ENCODE results near the gene DUX4.
"Not testable (repeated sequence)": the region's sequence is repeated elsewhere in the genome, so short reads cannot be mapped to it uniquely, and the experiment has no call there.

Gene DUX4

GRCh38 chr4:190173428-190173827, at the start of gene DUX4:
Gene DUX4 (plus strand): TSS chr4:190173774. CDS start chr4:190173774, 0 bp downstream.
- not testable (repeated sequence) for H3K27me3 ChIP-seq, H3K4me3 ChIP-seq, H3K4me1 ChIP-seq

GRCh38 chr4:190175436-190175835, 1.9 kb downstream of the DUX4 start:
- not testable (repeated sequence) for H3K27me3 ChIP-seq, H3K4me1 ChIP-seq, H4K20me1 ChIP-seq, H3K36me3 ChIP-seq, H3K27ac ChIP-seq, H3K9ac ChIP-seq, H3K4me2 ChIP-seq, H3K4me3 ChIP-seq, H3K9me3 ChIP-seq

More at GRCh38 chr4:190173428-190173827, at the start of gene DUX4:
- not testable (repeated sequence) for H3K36me3 ChIP-seq, H3K9me3 ChIP-seq, H4K20me1 ChIP-seq, H3K4me2 ChIP-seq, H3K9ac ChIP-seq, H3K27ac ChIP-seq

- H3K9ac ChIP-seq, H3K4me3 ChIP-seq, H3K27ac ChIP-seq, H3K9me3 ChIP-seq, H3K4me2 ChIP-seq, H3K27me3 ChIP-seq, H3K4me1 ChIP-seq, H3K36me3 ChIP-seq, H4K20me1 ChIP-seq: not testable (repeated sequence)
Measured at GRCh38 chr4:190177727-190178605, 4.4 kb downstream of the DUX4 start.

GRCh38 chr4:190178606-190178990, 5.0 kb downstream of the DUX4 start:
- not testable (repeated sequence) for H3K9ac ChIP-seq, H3K4me1 ChIP-seq, H3K4me2 ChIP-seq, H3K9me3 ChIP-seq, H3K36me3 ChIP-seq, H3K27me3 ChIP-seq, H4K20me1 ChIP-seq, H3K4me3 ChIP-seq, H3K27ac ChIP-seq

- not testable (repeated sequence) for H3K27me3 ChIP-seq
Measured at GRCh38 chr4:190179030-190179739, 5.6 kb downstream of the DUX4 start.

GRCh38 chr4:190179740-190180094, 6.1 kb downstream of the DUX4 start:
- H3K27me3 ChIP-seq, H3K4me3 ChIP-seq, H3K9ac ChIP-seq, H4K20me1 ChIP-seq, H3K27ac ChIP-seq, H3K36me3 ChIP-seq, H3K4me2 ChIP-seq, H3K9me3 ChIP-seq, H3K4me1 ChIP-seq: not testable (repeated sequence)

More at GRCh38 chr4:190179030-190179739, 5.6 kb downstream of the DUX4 start:
- H3K4me3 ChIP-seq, H3K9ac ChIP-seq, H3K4me1 ChIP-seq, H3K27ac ChIP-seq, H3K36me3 ChIP-seq, H3K4me2 ChIP-seq, H3K9me3 ChIP-seq, H4K20me1 ChIP-seq: not testable (repeated sequence)

- H3K4me1 ChIP-seq, H3K4me3 ChIP-seq, H3K9ac ChIP-seq, H4K20me1 ChIP-seq, H3K36me3 ChIP-seq, H3K27ac ChIP-seq, H3K9me3 ChIP-seq, H3K27me3 ChIP-seq, H3K4me2 ChIP-seq: not testable (repeated sequence)
Measured at GRCh38 chr4:190180947-190181346, 7.4 kb downstream of the DUX4 start.

- H3K9ac ChIP-seq, H3K4me3 ChIP-seq, H3K27me3 ChIP-seq, H3K4me1 ChIP-seq, H3K36me3 ChIP-seq, H4K20me1 ChIP-seq, H3K4me2 ChIP-seq, H3K27ac ChIP-seq, H3K9me3 ChIP-seq: not testable (repeated sequence)
Measured at GRCh38 chr4:190181481-190182100, 8.0 kb downstream of the DUX4 start.

- not testable (repeated sequence) for H3K27ac ChIP-seq, H3K9ac ChIP-seq, H3K4me1 ChIP-seq, H3K4me3 ChIP-seq, H4K20me1 ChIP-seq, H3K9me3 ChIP-seq, H3K4me2 ChIP-seq, H3K36me3 ChIP-seq, H3K27me3 ChIP-seq
Measured at GRCh38 chr4:190203510-190203909, 29.9 kb downstream of the DUX4 start.

Measured in BLaER1 (cell line).